Measurements from ENCODE around the gene PEAK1. TPM values are rescaled to one million over a fixed set of nuclear protein-coding genes. Genes with fewer than 3 reads are reported as not detected.

The PEAK1 gene
- polyA plus RNA-seq, 2 of the 4 experiments (the other 2 are of a cell fraction) = 7.5 to 13.7 TPM

DNA sequence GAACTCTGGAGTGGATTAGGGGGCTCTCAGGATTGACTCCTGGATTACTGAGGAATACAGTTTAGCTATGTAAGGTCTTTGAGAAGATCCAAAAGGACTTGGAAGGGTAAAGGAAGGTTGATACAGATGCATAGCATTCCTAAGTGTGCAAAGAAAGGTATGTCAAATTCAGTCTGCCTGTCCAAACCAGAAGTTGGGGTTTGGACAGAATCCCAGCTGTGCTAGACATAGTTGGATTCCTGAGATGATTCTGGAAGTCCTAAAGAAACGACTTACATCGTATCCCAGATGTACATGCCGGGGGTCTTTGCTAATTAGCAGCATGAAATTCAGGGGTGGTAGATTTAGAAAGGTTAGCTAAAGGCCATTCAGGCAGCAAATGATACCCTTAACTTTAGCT lies 251.3 kb downstream of the PEAK1 start:
- CTCF ChIA-PET = interaction anchor here (1.1 to 1.7 kb wide), 5 partner anchors 8 to 328 kb away, joined by 3 to 4 read pairs (median 4); no protein-coding TSS in a partner anchor
- DNase-seq (ENCODE audit: low read depth in 1 of 2, low spot score in 1 of 2) = no peak
- H3K4me3 ChIP-seq = no peak overlapping the region
- H3K4me2 ChIP-seq = no peak overlapping the region
- TF ChIP-seq POLR2A (IDR thresholded peaks at IDR 0.05; ENCODE audit: low read length) = no peak
- no peak for TF ChIP-seq HDAC2 (IDR thresholded peaks at IDR 0.05)
- no peak for TF ChIP-seq ESRRA (IDR thresholded peaks at IDR 0.05; ENCODE audit: borderline replicate concordance, low read length)
- TF ChIP-seq, protein P1, sequence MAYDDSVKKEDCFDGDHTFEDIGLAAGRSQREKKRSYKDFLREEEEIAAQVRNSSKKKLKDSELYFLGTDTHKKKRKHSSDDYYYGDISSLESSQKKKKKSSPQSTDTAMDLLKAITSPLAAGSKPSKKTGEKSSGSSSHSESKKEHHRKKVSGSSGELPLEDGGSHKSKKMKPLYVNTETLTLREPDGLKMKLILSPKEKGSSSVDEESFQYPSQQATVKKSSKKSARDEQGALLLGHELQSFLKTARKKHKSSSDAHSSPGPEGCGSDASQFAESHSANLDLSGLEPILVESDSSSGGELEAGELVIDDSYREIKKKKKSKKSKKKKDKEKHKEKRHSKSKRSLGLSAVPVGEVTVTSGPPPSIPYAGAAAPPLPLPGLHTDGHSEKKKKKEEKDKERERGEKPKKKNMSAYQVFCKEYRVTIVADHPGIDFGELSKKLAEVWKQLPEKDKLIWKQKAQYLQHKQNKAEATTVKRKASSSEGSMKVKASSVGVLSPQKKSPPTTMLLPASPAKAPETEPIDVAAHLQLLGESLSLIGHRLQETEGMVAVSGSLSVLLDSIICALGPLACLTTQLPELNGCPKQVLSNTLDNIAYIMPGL (CRISPR knock-in tag; IDR thresholded peaks at IDR 0.05; ENCODE audit: borderline replicate concordance) = no peak
- TF ChIP-seq, protein P2, sequence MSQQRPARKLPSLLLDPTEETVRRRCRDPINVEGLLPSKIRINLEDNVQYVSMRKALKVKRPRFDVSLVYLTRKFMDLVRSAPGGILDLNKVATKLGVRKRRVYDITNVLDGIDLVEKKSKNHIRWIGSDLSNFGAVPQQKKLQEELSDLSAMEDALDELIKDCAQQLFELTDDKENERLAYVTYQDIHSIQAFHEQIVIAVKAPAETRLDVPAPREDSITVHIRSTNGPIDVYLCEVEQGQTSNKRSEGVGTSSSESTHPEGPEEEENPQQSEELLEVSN (IDR thresholded peaks at IDR 0.05; ENCODE audit: borderline replicate concordance, low read depth) = no peak
- no peak for TF ChIP-seq CHD4 (IDR thresholded peaks at IDR 0.05; ENCODE audit: borderline replicate concordance)
- TF ChIP-seq, protein P3, sequence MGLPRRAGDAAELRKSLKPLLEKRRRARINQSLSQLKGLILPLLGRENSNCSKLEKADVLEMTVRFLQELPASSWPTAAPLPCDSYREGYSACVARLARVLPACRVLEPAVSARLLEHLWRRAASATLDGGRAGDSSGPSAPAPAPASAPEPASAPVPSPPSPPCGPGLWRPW (IDR thresholded peaks at IDR 0.05) = no peak
- TF ChIP-seq ZC3H11A (IDR thresholded peaks at IDR 0.05) = no peak
- WGBS (ENCODE audit: missing lambda C conversion rate) = 78% methylated on average over 3 of the region's 3 CpGs
- no peaks in the 10 kb centered on the region for H3K9me3 ChIP-seq
- no peak for FAIRE-seq
- POLR2A ChIA-PET = interaction anchor here (0.5 kb wide), 1 partner anchor 74 kb away, joined by 3 read pairs; no protein-coding TSS in a partner anchor
- H3K27ac ChIP-seq = no peak overlapping the region
- ATAC-seq = no peak
- no peaks in the 10 kb centered on the region for H3K4me1 ChIP-seq

DNA sequence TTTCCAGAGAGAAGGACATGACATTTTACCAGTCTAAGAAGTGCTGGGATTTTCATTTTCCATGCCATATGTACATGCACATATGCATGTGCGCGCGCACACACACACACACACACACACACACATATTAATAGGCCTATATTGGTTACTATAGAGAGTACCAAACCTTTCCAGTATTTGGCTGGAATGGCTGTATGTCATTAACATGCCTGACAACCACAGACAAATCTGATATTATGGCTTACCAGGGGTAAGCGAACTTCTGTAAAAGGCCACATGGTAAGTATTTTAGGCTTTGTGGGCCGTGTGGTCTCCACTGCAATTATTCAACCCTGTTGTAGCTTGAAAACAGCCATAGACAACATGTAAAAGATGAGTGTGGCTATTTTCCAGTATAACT lies 251.8 kb downstream of the PEAK1 start:
- no peak overlapping the region for H3K27ac ChIP-seq
- H3K4me1 ChIP-seq = no peaks in the 10 kb centered on the region
- TF ChIP-seq FOSB (CRISPR knock-in tag; IDR thresholded peaks at IDR 0.05) (no peak), HOXA7 (CRISPR knock-in tag; IDR thresholded peaks at IDR 0.05) (no peak), ZC3H11A (IDR thresholded peaks at IDR 0.05) (no peak), MYC (IDR thresholded peaks at IDR 0.05; ENCODE audit: borderline replicate concordance, low read length) (no peak), JUNB (IDR thresholded peaks at IDR 0.05) (no peak), POLR2AphosphoS2 (conservative IDR thresholded peaks at IDR 0.05; ENCODE audit: low read length) (no peak), SMC3 (IDR thresholded peaks at IDR 0.05) (no peak), NR3C1 (IDR thresholded peaks at IDR 0.05) (no peak), MAZ (IDR thresholded peaks at IDR 0.05; ENCODE audit: borderline replicate concordance, low read depth, low read length) (no peak), ESRRA (IDR thresholded peaks at IDR 0.05; ENCODE audit: borderline replicate concordance, low read length) (no peak), RAD21 (conservative IDR thresholded peaks at IDR 0.05 in 1 of 2, IDR thresholded peaks at IDR 0.05 in 1 of 2) (no peak), RARB (CRISPR knock-in tag; IDR thresholded peaks at IDR 0.05) (no peak), CHD2 (IDR thresholded peaks at IDR 0.05; ENCODE audit: low read length, partially characterized antibody) (no peak)
- TF ChIP-seq, protein P1 (CRISPR knock-in tag; IDR thresholded peaks at IDR 0.05; ENCODE audit: borderline replicate concordance) = no peak
- POLR2A ChIA-PET = no interaction called here
- no peaks in the 10 kb centered on the region for H3K9me3 ChIP-seq
- no peak overlapping the region for H3K4me2 ChIP-seq
- H3K4me3 ChIP-seq = no peak overlapping the region
- WGBS (ENCODE audit: missing lambda C conversion rate) = 82% methylated on average over 5 of the region's 5 CpGs
- FAIRE-seq = no peak
- DNase-seq (ENCODE audit: low read depth in 1 of 2, low spot score in 1 of 2) = no peak
- no peak for ATAC-seq
- CTCF ChIA-PET = interaction anchor here (1.2 to 1.7 kb wide), 3 partner anchors 7 to 9 kb away, joined by 3 to 4 read pairs (median 3); no protein-coding TSS in a partner anchor

DNA sequence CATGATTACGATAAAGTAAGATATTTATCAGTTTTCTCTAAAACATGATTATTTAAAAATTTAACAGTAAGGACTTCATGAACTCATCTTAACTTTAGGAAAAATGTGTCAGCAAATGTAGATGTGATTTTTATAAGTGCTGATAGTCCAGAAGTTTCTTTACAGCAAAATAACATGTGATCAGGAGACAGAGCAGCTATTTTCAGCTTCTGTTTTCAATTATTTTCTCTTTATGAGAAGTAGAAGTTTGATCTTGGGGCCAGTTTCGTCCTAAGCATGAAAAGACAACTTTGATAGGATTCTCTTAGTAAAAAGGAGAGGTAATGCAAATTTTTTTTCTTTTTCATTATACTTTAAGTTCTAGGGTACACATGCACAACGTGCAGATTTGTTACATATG lies 252.5 kb downstream of the PEAK1 start:
- CTCF ChIA-PET = interaction anchor here (0.7 to 1.5 kb wide), 4 partner anchors 8 to 738 kb away, joined by 3 read pairs; no protein-coding TSS in a partner anchor
- 81% methylated on average over 3 of the region's 3 CpGs for WGBS (ENCODE audit: missing lambda C conversion rate)
- FAIRE-seq = no peak
- TF ChIP-seq, protein P4, sequence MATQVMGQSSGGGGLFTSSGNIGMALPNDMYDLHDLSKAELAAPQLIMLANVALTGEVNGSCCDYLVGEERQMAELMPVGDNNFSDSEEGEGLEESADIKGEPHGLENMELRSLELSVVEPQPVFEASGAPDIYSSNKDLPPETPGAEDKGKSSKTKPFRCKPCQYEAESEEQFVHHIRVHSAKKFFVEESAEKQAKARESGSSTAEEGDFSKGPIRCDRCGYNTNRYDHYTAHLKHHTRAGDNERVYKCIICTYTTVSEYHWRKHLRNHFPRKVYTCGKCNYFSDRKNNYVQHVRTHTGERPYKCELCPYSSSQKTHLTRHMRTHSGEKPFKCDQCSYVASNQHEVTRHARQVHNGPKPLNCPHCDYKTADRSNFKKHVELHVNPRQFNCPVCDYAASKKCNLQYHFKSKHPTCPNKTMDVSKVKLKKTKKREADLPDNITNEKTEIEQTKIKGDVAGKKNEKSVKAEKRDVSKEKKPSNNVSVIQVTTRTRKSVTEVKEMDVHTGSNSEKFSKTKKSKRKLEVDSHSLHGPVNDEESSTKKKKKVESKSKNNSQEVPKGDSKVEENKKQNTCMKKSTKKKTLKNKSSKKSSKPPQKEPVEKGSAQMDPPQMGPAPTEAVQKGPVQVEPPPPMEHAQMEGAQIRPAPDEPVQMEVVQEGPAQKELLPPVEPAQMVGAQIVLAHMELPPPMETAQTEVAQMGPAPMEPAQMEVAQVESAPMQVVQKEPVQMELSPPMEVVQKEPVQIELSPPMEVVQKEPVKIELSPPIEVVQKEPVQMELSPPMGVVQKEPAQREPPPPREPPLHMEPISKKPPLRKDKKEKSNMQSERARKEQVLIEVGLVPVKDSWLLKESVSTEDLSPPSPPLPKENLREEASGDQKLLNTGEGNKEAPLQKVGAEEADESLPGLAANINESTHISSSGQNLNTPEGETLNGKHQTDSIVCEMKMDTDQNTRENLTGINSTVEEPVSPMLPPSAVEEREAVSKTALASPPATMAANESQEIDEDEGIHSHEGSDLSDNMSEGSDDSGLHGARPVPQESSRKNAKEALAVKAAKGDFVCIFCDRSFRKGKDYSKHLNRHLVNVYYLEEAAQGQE (IDR thresholded peaks at IDR 0.05) = no peak
- no peak for TF ChIP-seq CBX2 (IDR thresholded peaks at IDR 0.05; ENCODE audit: borderline replicate concordance, low read depth)
- TF ChIP-seq, protein P2 (IDR thresholded peaks at IDR 0.05; ENCODE audit: borderline replicate concordance, low read depth) = no peak
- no peak for TF ChIP-seq BCL3 (IDR thresholded peaks at IDR 0.05)
- no peak for TF ChIP-seq CHD4 (IDR thresholded peaks at IDR 0.05; ENCODE audit: borderline replicate concordance)
- TF ChIP-seq ZC3H11A (IDR thresholded peaks at IDR 0.05) = no peak
- no peak for TF ChIP-seq RFX5 (IDR thresholded peaks at IDR 0.05)

More for the DNA sequence above, 252.5 kb downstream of the PEAK1 start:
- Histone ChIP-seq H3K9me3 (no peaks in the 10 kb centered on the region), H3K4me2 (no peak overlapping the region), H3K4me1 (no peaks in the 10 kb centered on the region), H3K4me3 (no peak overlapping the region), H3K27ac (no peak overlapping the region)
- ATAC-seq (no peak), DNase-seq (ENCODE audit: low read depth in 1 of 2, low spot score in 1 of 2) (no peak)
- POLR2A ChIA-PET = no interaction called here

Measured in A549 (cell line).